GM21367 (cell line): ENCODE results near the gene HP1BP3.
"Not testable (repeated sequence)": the region's sequence is repeated elsewhere in the genome, so short reads cannot be mapped to it uniquely, and the experiment has no call there.

ENCODE experiments used
- ATAC-seq: cut with Tn5 transposase; IDR thresholded peaks from one replicate; pipeline ENCODE4 v1.9.1; 2021; ENCODE audit not compliant: unreplicated experiment

The HP1BP3 gene

GRCh38 chr1:20728371-20729154 lies 58.5 kb downstream of the HP1BP3 start:
- ATAC-seq, result no peak

- no peak for ATAC-seq
Observed at GRCh38 chr1:20727746-20728316, 59.3 kb downstream of the HP1BP3 start.

DNA sequence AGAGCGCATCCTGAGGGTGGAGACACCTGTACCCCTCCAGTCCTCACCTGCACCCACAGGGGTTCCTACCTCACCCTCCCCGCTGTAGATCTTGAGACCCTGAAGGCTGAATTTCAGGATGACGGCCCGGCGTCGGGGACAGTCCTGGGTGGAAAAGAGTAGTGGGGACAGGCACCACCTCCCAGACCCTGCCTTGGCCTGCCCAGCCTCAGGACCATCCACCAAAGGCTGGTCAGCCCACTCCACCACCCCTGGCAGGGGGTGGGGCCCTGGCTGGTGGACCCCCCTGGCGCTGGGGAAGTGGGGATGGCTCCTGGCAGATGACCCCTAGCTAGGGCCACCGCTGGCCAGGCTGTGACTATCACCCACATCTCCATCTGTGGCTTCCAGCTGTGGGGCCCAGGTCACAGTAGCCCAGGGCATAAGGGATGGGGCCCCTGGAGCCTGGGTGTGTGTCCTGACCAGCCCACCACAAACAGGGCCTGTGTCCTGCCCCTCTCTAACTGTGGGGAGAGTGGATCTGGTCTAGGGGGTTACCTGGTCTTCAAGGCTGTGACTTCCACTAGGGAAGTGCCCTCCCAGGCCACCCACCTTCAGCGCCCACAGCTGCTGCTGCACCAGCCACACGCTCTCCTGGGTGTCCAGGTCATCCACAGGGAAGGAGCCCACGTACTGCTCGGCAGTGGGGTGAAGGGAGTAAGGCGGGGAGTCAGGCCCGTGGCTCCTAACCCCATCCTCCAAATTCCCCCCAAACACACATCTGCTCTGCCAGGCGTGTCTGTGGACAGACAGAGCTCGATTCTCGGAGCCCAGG lies 60.0 kb downstream of the HP1BP3 start:
- no peak for ATAC-seq

DNA sequence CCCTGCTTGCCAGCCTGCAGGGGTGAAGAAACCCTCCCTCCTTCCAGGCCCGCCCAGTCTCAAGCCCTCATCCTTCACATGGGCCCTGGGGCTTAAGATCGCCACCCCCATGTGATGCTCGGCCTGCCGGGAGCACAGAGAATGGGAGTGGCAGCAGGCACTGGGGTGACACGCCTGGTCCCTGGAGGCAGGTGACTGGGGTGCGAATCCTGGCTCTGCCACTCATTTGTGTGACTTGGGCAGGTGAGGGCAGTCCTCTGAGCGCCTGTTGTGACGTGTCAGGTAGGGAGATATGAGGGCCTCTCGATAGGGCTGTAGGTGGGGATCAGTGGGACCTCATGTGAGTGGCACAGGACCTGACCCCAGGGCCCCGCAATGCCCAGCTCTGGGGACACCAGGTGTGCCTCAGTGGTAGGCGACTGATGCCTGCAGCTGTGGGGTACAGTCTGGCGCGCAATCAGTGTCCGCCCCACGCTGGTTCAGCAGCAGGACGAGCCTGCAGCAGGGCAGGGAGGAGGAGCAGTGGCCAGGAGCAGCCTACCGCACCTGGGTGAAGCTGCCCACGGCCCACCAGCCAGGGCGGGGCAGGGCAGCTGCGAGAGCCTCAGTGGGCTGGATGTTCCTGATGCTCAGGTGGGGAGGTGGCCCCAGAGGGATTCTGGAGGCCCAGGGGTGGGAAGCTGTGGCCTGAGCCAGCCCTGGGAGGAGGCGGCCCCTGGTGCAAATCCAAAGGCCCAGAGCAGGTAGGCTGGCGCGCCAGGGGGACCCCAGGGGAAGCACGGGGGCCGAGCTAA lies 60.8 kb downstream of the HP1BP3 start:
- no peak for ATAC-seq

GRCh38 chr1:20725189-20726117 lies 61.7 kb downstream of the HP1BP3 start:
- ATAC-seq, result no peak

GRCh38 chr1:20724364-20725188 lies 62.5 kb downstream of the HP1BP3 start:
- ATAC-seq, result no peak

DNA sequence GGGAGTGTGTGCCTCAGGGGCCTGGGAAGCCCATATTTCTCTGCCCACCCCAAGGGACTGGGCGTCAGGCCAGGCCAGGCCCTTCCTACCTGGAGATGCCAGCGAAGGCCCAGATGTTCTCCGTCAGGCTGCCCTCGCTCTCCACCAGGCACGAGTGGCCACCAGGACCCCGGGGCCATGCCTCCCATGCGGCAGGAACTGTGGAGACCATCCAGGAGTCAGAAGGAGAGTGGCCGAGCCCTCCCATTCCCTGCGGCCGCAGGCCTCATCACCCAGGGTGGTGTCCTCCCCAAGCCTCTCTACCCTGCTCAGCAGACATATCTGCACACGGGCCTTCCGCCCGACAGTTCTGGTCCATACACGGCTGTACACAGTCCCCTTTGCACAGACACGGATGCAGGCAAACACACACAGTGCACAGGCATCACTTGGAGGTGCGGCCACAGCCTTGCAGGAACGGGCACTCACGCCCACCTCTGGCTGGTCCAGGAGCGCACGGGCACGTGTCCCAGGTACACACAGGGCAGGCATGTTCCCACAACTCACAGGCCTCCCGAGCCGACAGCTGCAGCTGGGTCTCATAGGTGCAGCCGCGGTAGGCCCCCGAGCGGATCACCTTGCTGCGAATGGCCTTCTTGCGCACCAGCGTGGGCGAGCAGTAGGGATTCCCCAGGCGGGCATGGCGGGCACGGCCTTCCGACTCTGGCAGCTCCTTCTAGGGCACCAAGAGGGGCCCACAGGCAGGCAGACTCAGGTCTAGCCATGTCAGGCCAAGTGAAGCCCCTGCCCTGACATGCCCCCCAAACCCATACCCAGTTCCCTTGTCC lies 63.4 kb downstream of the HP1BP3 start:
- ATAC-seq, result no peak

DNA sequence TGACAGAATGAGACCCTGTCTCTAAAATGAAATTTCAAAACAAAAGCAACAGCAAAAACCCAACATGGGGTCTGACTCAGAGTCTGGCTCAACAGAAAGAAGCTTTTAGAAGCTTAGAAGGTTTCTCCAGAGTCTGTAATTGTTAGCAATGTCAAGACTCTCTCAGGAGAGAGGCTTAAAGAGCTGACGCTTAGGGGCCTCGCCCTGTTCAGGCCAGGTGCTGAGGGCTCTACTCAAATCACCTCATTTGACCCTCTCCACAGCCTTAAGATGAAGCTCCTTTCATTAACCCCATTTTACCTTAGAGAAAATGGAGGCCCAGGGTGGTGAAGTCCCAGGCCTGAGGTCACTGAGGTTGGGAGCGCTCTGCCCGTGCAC lies 64.0 kb downstream of the HP1BP3 start:
- ATAC-seq, result no peak

DNA sequence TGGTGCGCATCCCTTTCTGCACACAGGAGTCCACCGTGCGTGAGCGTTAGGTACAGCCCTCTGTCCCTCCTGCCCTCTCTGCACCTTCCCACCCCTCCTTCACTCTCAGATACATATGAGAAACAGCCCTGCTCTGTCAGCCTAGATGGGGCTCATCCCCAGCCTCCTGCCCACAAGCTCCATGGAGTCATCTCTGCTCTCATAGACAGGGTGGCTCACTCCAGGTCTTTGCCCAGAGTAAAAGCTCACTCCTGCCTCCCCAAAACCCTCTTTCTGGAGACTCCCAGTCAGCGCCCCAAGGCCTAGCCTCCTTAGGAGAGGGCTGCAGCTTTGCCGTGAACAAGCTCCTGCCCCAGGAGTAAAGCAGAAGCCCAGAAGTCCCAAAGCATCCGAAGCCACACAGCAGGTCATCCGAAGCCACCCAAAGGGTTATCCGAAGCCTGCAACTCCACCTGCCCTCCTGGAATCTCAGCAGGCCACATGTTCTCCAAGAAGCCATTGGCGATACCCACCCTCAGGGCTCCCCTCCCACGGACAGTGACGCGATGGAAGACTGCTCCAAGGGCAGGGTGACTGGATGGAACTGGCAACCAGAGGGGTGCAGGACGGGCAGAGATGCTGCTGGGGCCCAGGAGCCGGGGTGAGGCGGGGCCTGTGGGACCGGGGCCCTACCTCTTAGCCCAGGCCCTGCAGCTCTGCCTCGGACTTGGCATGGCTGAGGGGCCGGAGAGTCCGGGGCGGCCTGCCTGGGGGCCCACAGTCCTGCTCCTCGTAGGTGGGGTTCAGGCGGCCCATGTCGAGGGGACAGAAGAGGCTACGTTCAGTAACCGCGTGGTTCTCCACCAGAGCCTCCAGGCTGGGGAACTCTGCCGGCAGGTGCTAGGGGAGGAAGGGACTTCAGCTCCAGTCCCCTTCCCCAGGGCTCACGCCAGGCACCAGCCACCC lies 65.7 kb downstream of the HP1BP3 start:
- no peak for ATAC-seq

DNA sequence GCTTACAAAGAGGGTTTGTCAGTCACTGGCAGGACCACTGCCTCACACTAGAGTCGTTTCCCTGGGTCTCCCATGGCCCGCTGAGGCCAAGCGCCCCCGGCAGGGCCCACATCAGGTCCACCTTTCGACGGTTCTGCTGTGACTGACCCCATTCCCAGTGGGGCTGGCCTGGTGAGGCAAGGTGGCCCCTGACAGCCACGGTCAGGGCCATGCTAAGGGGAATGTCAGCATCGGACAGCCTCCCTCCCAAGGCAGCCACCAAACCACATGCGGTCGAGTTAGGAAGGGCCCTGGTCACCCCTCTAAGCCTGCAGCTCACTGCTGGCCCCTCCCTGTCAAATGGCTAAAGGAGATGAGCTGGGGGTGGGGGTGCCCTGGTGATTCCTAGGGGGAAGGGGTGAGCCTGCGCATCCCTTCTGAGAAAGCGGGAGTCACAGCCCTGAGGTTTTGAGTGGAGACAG lies 66.4 kb downstream of the HP1BP3 start:
- ATAC-seq, result no peak

- no peak for ATAC-seq
Observed at GRCh38 chr1:20719871-20720620, 67.1 kb downstream of the HP1BP3 start.

GRCh38 chr1:20719261-20719660 lies 67.8 kb downstream of the HP1BP3 start:
- ATAC-seq, result no peak

- not testable (repeated sequence) for ATAC-seq
Observed at GRCh38 chr1:20718343-20718882, 68.7 kb downstream of the HP1BP3 start.

- ATAC-seq, result no peak
Observed at GRCh38 chr1:20717452-20718342, 69.4 kb downstream of the HP1BP3 start, which contains the start of gene KIF17. Gene KIF17, minus strand, starts transcription at chr1:20718007. Its CDS starts 301 bp downstream, at chr1:20717706.

- no peak for ATAC-seq
Observed at GRCh38 chr1:20716232-20716631, 70.9 kb downstream of the HP1BP3 start.
